ENCODE results near the gene RTTN.

- TF ChIP-seq EZH2 (IDR thresholded peaks at IDR 0.05; ENCODE audit: borderline replicate concordance, low read depth, low read length, severe bottlenecking) (no peak), CTCF (IDR thresholded peaks at IDR 0.05; ENCODE audit: borderline replicate concordance, extremely low read depth, low read length, poor library complexity, severe bottlenecking) (no peak)
Measured at GRCh38 chr18:70190529-70190928, 15.0 kb downstream of the RTTN start.
